OCI-M1 (cell line): ENCODE measurements around the gene HMGCR.
"Not testable (repeated sequence)": the region's sequence is repeated elsewhere in the genome, so short reads cannot be mapped to it uniquely, and the experiment has no call there.

ENCODE experiments used
- DNase-seq: peaks from one replicate; lab custom pipeline; 2025; lab: John Stamatoyannopoulos, UW

Gene HMGCR

GRCh38 chr5:75336615-75337336 lies at the start of gene HMGCR:
Gene HMGCR (plus strand): TSS chr5:75337220. CDS start chr5:75342606, 5,386 bp downstream.
- DNase-seq = peak; percentile 99

- not testable (repeated sequence) for DNase-seq
Observed at GRCh38 chr5:75291844-75292243, 45.2 kb upstream of the HMGCR start.

- DNase-seq = no peak
Observed at GRCh38 chr5:75300084-75300483, 36.9 kb upstream of the HMGCR start.

- DNase-seq = no peak
Observed at GRCh38 chr5:75303419-75303818, 33.6 kb upstream of the HMGCR start.

- not testable (repeated sequence) for DNase-seq
Observed at GRCh38 chr5:75304486-75304885, 32.5 kb upstream of the HMGCR start.

GRCh38 chr5:75306746-75307145 lies 30.3 kb upstream of the HMGCR start:
- DNase-seq = no peak

- DNase-seq = no peak
Observed at GRCh38 chr5:75310212-75310611, 26.8 kb upstream of the HMGCR start.

- DNase-seq = peak; percentile 49
Observed at GRCh38 chr5:75319148-75319547, 17.9 kb upstream of the HMGCR start.

GRCh38 chr5:75319638-75320037 lies 17.4 kb upstream of the HMGCR start:
- no peak for DNase-seq

- peak; percentile 63 for DNase-seq
Observed at GRCh38 chr5:75320371-75320770, 16.6 kb upstream of the HMGCR start.

- DNase-seq = no peak
Observed at GRCh38 chr5:75322066-75322465, 15.0 kb upstream of the HMGCR start.

- DNase-seq = no peak
Observed at GRCh38 chr5:75324791-75325190, 12.2 kb upstream of the HMGCR start.

GRCh38 chr5:75325242-75325641 lies 11.8 kb upstream of the HMGCR start:
- no peak for DNase-seq

GRCh38 chr5:75330404-75330803 lies 6.6 kb upstream of the HMGCR start:
- DNase-seq = no peak

GRCh38 chr5:75331095-75332090 lies 5.6 kb upstream of the HMGCR start:
- DNase-seq = peak; percentile 27

- not testable (repeated sequence) for DNase-seq
Observed at GRCh38 chr5:75333759-75334158, 3.3 kb upstream of the HMGCR start.

GRCh38 chr5:75334413-75334812 lies 2.6 kb upstream of the HMGCR start:
- not testable (repeated sequence) for DNase-seq

- DNase-seq = no peak
Observed at GRCh38 chr5:75335486-75335885, 1.5 kb upstream of the HMGCR start.

- peak; percentile 69 for DNase-seq
Observed at GRCh38 chr5:75335952-75336614, 937 bp upstream of the HMGCR start.

- DNase-seq = peak; percentile 54
Observed at GRCh38 chr5:75337366-75338021, 474 bp downstream of the HMGCR start.

- DNase-seq = peak; percentile 32
Observed at GRCh38 chr5:75338408-75338807, 1.4 kb downstream of the HMGCR start.
